Esophagus muscularis mucosa (tissue), 4 donors: ENCODE results near the gene FAM149B1.

Experiments
- CTCF ChIP-seq, 3 experiments: fragments of 200-600 bp in 2 of 3; fragments of 450-650 bp in 1 of 3; sonication (generic) in 2 of 3; IDR thresholded peaks; one replicate each; pipeline ENCODE4 v1.5.1; 2017 to 2019; ENCODE audit warnings: antibody characterized with exemption in 3 of 3, mild to moderate bottlenecking in 2 of 3, moderate library complexity in 1 of 3
- EP300 ChIP-seq: sonication (generic); formaldehyde crosslinking; IDR thresholded peaks from one replicate; pipeline ENCODE4 v1.6.1; 2017; ENCODE audit warnings: antibody characterized with exemption
- POLR2A ChIP-seq: fragments of 450-650 bp; IDR thresholded peaks from one replicate; pipeline ENCODE4 v1.6.1; 2017; ENCODE audit warnings: antibody characterized with exemption, moderate library complexity, mild to moderate bottlenecking, low read depth
- POLR2AphosphoS5 ChIP-seq, 2 donors: sonication (generic); formaldehyde crosslinking; IDR thresholded peaks; one replicate each; pipeline ENCODE4 v1.6.1; 2017; ENCODE audit warnings: antibody characterized with exemption in 2 of 2

GRCh38 chr10:73169320-73169719 lies 1.4 kb downstream of the FAM149B1 start:
- no peak for TF ChIP-seq POLR2A
- TF ChIP-seq CTCF (IDR thresholded peaks at IDR 0.05), result no peak
- no peak for TF ChIP-seq EP300
- no peak for TF ChIP-seq POLR2AphosphoS5 (IDR thresholded peaks at IDR 0.05)
